ENCODE data around the gene CPLX1.

The CPLX1 gene

DNA sequence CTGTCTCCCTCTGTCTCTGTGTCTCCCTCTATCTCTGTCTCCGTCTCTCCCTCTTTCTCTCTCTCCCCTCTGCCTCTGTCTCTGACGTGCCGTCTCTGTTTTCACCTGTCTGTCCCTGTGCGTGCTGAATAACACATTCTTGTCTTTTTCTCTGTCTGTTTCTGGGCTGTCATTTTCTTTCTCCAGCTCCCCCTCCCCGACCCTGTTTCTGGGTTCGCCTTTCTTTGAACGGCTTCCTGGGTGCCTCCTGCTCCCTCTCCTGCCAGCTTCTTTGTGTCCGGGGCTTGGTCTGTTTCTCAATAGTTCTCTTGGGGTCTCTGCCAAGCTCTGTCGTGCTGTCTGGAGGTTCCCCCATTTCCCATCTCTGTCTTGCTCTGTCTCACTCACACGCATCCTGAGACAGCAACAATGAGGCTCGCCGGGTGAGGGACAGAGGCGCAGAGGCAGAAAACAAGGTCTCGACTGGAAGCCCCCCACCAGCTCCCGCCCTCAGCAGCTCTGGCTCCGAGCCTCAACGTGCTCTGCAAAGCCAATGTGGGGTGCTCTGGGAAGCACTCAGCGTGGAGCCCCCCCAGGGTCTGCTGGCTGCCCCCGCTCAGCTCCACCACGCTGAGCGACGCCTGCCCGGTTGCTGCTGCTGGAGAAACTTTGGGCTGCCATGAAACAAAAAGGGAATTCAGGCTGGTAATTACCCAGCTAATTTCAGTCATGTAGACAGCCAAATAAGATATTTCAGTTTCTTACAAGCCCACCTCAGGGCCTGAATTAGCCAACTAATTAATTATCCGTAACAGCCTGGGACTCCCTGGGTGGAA is 3.4 kb downstream of the CPLX1 start:
- H3K4me1 ChIP-seq (ENCODE audit: low read depth, poor library complexity, severe bottlenecking): no peaks in the 10 kb centered on the region
- H2AFZ ChIP-seq (ENCODE audit: low read depth): no peak overlapping the region
- no peaks in the 10 kb centered on the region for H3K36me3 ChIP-seq (ENCODE audit: insufficient read depth)
- no peak overlapping the region for H3K9ac ChIP-seq
- H3K27ac ChIP-seq: no peak overlapping the region
- TF ChIP-seq, protein P1, sequence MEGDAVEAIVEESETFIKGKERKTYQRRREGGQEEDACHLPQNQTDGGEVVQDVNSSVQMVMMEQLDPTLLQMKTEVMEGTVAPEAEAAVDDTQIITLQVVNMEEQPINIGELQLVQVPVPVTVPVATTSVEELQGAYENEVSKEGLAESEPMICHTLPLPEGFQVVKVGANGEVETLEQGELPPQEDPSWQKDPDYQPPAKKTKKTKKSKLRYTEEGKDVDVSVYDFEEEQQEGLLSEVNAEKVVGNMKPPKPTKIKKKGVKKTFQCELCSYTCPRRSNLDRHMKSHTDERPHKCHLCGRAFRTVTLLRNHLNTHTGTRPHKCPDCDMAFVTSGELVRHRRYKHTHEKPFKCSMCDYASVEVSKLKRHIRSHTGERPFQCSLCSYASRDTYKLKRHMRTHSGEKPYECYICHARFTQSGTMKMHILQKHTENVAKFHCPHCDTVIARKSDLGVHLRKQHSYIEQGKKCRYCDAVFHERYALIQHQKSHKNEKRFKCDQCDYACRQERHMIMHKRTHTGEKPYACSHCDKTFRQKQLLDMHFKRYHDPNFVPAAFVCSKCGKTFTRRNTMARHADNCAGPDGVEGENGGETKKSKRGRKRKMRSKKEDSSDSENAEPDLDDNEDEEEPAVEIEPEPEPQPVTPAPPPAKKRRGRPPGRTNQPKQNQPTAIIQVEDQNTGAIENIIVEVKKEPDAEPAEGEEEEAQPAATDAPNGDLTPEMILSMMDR (conservative IDR thresholded peaks at IDR 0.05; ENCODE audit: low read depth, low read length): no peak
- no peak overlapping the region for H3K4me3 ChIP-seq (IDR thresholded peaks at IDR 0.05; ENCODE audit: insufficient read depth, low read depth, low read length)
- no peaks in the 10 kb centered on the region for H3K79me2 ChIP-seq (ENCODE audit: insufficient read depth, low read depth)
- no peak overlapping the region for H3K4me2 ChIP-seq
- no peaks in the 10 kb centered on the region for H4K20me1 ChIP-seq (ENCODE audit: insufficient read depth)
- H3K27me3 ChIP-seq (ENCODE audit: insufficient read depth, low read depth): peaks cover 6% of the 10 kb centered on the region; the same call in 1 of the 2 replicates

DNA sequence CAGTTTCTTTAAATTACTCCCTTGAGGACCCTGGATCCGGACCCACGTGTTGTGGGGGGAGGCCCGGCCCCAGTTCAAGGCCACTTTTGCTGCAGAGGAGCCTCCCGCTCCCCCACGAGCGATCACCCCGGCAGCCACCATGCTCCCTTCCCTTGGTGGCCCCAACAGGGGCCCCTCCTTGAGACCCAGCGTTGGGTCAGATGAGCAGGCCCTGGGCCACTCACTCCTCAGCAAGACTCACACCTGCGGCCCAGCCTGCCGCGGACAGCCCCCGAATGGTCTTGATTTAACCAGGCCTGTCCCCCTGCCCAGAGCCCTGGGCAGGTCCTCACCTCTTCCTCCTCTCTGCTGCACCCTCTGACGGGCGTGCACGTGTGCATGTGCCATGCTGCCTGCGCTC is 4.3 kb downstream of the CPLX1 start:
- no peaks in the 10 kb centered on the region for H3K79me2 ChIP-seq (ENCODE audit: insufficient read depth, low read depth)
- no peak overlapping the region for H3K4me3 ChIP-seq (IDR thresholded peaks at IDR 0.05; ENCODE audit: insufficient read depth, low read depth, low read length)
- no peak overlapping the region for H3K4me2 ChIP-seq
- H4K20me1 ChIP-seq (ENCODE audit: insufficient read depth): no peaks in the 10 kb centered on the region
- H2AFZ ChIP-seq (ENCODE audit: low read depth): no peak overlapping the region
- no peak overlapping the region for H3K9ac ChIP-seq
- TF ChIP-seq, protein P1 (conservative IDR thresholded peaks at IDR 0.05; ENCODE audit: low read depth, low read length): no peak
- H3K4me1 ChIP-seq (ENCODE audit: low read depth, poor library complexity, severe bottlenecking): no peaks in the 10 kb centered on the region
- H3K27me3 ChIP-seq (ENCODE audit: insufficient read depth, low read depth): peaks cover 10% of the 10 kb centered on the region; the same call in 1 of the 2 replicates
- H3K36me3 ChIP-seq (ENCODE audit: insufficient read depth): no peaks in the 10 kb centered on the region
- H3K27ac ChIP-seq: no peak overlapping the region

DNA sequence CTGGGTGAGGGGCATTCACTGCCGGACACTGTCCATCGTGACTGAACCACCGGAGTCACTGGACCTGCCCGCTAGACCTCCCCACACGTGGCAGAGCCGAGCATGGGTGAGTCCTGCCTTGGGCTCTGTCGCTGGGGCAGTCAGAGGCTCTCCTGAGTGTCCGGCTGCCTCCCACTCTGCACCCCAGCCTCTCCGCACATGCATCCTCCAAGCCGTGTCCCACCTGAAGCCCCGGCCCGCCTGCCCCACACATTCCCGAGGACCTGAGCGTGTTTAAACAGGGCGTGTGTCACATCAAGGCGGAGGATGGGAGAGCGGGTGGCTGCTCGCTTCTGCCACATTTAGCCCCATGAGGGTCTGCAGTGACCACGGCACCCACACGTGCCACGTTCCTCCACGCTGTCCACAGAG is 4.7 kb downstream of the CPLX1 start:
- TF ChIP-seq, protein P1 (conservative IDR thresholded peaks at IDR 0.05; ENCODE audit: low read depth, low read length): no peak
- no peaks in the 10 kb centered on the region for H4K20me1 ChIP-seq (ENCODE audit: insufficient read depth)
- no peaks in the 10 kb centered on the region for H3K79me2 ChIP-seq (ENCODE audit: insufficient read depth, low read depth)
- no peak overlapping the region for H3K4me2 ChIP-seq
- no peak overlapping the region for H3K27ac ChIP-seq
- no peak overlapping the region for H3K4me3 ChIP-seq (IDR thresholded peaks at IDR 0.05; ENCODE audit: insufficient read depth, low read depth, low read length)
- H3K36me3 ChIP-seq (ENCODE audit: insufficient read depth): no peaks in the 10 kb centered on the region
- no peak overlapping the region for H2AFZ ChIP-seq (ENCODE audit: low read depth)
- H3K4me1 ChIP-seq (ENCODE audit: low read depth, poor library complexity, severe bottlenecking): no peaks in the 10 kb centered on the region
- no peak overlapping the region for H3K9ac ChIP-seq
- H3K27me3 ChIP-seq (ENCODE audit: insufficient read depth, low read depth): peaks cover 11% of the 10 kb centered on the region; the same call in 1 of the 2 replicates

DNA sequence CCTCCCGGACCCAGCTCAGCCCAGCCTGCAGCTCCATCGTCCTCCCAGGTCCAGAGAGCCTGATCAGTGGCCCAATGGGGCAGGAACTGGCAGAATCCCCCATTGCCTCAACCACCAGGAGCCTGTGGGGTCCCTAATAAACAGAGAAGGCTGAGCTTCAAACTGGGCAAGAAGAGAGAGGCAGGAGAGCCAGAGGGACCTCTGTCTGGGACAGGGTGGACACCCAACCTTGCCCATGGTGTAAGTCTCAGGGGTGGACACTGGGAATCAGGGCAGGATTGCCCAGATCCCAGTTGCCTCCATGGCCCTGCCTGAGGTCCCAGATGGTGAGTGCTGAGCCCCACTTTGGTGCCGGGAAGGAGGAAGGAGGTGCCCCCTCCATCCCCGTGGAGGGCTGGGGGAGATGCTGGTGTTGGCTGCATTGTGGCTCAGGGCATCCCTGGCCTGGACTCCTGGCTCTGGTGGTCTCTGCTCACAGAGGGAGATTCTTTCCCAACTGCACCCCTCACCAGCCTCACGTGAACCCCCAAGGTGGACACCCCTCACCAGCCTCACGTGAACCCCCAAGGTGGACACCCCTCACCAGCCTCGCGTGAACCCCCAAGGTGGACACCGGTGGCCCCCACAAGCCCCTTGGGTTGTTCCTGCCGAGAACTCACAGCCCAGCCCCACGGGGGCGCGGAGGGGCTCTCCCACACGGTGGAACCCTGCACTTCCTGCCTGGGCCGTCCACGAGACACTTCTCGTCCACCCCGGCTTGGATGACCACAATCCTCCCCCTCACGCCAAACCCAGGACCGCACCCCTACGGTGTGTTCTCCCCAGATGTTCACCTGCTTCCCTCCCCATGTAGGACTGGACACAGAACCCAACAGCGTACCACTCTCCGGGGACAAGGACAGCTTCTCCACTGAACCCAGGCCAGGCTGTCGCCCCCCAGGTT is 5.4 kb downstream of the CPLX1 start:
- Histone ChIP-seq H3K79me2 (ENCODE audit: insufficient read depth, low read depth) (no peaks in the 10 kb centered on the region), H3K27me3 (ENCODE audit: insufficient read depth, low read depth) (peaks cover 17% of the 10 kb centered on the region), H3K27ac (no peak overlapping the region), H4K20me1 (ENCODE audit: insufficient read depth) (no peaks in the 10 kb centered on the region), H3K4me3 (IDR thresholded peaks at IDR 0.05; ENCODE audit: insufficient read depth, low read depth, low read length) (no peak overlapping the region), H3K9ac (no peak overlapping the region), H3K4me1 (ENCODE audit: low read depth, poor library complexity, severe bottlenecking) (no peaks in the 10 kb centered on the region), H3K36me3 (ENCODE audit: insufficient read depth) (no peaks in the 10 kb centered on the region), H2AFZ (ENCODE audit: low read depth) (no peak overlapping the region), H3K4me2 (no peak overlapping the region)
- TF ChIP-seq, protein P1 (conservative IDR thresholded peaks at IDR 0.05; ENCODE audit: low read depth, low read length): no peak
